ENCODE measurements around the gene AHSA1. TPM values are rescaled to one million over a fixed set of nuclear protein-coding genes. Genes with fewer than 3 reads are reported as not detected.

The AHSA1 gene
- total RNA-seq, 4 donors from 2014 or later = 78.7 to 114 (median 84.9) TPM

DNA sequence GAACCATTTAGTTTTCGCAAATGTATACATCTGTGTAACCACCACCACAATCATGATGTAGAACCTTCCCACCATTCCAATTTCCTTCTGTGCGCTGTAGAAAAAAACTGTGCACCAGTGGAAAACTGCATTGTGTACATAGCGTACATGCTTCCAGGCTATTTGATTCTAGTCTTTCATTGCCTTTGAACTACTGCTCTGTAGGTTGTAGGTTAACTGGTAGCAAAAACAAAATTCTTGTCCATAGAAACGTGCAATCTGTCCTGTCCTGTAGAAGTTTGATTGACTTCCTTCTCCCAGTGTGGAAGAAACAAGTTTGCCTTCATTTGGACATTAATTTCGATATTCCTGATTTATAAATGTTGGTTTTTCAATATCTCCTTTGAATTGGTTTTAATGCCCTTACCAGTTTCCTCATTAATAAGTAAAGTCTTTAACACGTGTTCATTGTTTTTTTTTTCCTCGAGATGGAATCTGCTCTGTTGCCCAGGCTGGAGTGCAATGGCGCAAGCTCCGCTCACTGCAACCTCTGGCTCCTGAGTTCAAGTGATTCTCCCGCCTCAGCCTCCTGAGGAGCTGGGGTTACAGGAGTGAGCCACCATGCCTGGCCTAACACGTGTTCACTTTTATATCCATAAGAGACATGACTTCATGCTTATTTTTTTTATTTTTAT lies 44.4 kb downstream of the AHSA1 start:
- TF ChIP-seq, protein P1, sequence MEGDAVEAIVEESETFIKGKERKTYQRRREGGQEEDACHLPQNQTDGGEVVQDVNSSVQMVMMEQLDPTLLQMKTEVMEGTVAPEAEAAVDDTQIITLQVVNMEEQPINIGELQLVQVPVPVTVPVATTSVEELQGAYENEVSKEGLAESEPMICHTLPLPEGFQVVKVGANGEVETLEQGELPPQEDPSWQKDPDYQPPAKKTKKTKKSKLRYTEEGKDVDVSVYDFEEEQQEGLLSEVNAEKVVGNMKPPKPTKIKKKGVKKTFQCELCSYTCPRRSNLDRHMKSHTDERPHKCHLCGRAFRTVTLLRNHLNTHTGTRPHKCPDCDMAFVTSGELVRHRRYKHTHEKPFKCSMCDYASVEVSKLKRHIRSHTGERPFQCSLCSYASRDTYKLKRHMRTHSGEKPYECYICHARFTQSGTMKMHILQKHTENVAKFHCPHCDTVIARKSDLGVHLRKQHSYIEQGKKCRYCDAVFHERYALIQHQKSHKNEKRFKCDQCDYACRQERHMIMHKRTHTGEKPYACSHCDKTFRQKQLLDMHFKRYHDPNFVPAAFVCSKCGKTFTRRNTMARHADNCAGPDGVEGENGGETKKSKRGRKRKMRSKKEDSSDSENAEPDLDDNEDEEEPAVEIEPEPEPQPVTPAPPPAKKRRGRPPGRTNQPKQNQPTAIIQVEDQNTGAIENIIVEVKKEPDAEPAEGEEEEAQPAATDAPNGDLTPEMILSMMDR (IDR thresholded peaks at IDR 0.05; ENCODE audit: low read depth) = no peak

DNA sequence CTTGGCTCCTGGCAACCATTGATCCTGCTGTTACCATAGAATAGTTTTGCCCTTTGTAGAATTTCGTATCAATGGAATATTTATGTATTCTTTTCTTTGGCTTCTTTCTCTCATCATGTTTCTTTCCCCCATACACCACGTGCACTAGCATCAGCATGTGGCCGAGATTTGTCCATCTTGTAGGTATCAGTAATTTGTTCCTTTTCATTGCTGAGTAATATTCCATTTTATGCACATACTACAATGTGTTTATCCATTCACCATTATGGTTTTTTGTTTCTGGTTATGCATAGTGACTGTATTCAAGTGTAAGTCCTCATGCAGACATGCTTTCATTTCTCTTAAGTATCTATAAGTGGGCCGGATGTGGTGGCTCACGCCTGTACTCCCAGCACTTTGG lies 45.2 kb downstream of the AHSA1 start:
- TF ChIP-seq, protein P1 (IDR thresholded peaks at IDR 0.05; ENCODE audit: low read depth) = no peak

DNA sequence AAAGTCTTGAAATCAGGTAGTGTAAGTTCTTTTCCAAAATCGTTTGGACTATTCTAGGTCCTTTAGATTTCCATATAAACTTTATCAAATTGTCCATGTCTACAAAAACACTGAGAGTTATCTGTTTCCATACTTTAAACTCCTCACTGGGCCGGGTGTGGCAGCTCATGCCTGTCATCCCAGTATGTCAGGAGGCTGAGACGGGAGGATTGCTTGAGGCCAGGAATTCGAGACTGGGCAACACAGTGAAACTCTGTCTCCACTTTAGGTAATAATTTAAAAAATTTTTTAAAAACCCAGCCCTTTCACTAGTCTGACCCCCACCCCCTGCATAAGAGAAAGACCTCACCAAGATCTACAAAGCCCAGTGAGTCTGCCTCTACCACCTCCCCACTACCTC lies 47.1 kb downstream of the AHSA1 start:
- TF ChIP-seq, protein P1 (IDR thresholded peaks at IDR 0.05; ENCODE audit: low read depth) = no peak

DNA sequence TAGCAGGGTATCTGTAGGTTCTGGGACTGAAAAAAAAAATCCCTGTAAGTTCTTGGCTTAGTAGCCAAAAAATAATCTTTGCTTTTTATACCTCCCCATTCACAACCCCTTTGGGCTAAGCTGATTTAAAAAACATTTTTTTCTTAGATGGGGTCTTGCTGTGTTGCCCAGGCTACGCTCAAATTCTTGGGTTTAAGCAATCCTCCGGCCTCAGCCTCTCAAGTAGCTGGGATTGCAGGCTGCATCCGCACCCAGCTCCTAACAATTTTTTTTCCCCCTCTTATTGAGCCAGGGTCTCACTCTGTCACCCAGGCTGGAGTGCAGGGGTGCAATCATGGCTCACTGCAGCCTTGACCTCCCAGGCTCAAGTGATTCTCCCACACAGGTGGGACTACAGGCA lies 49.9 kb downstream of the AHSA1 start:
- TF ChIP-seq, protein P1 (IDR thresholded peaks at IDR 0.05; ENCODE audit: low read depth) = no peak

DNA sequence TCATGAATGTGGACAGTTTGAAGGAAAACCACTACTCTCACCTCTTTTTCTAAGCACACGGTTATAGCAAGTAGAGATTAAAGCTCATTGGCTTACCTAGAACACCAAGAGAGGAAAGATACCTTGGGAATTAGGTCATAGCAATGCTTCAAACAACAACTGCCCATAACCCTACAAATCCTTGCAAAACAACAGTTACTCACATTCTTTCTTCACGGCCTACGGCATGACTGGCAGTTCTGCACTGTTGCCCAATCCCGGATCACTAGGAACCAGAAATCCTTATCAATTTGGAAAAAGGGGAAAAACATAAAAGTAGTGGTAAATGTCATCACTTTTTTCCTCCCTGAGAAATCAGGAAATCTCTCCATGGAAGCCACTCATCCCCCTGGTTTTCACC lies 50.4 kb downstream of the AHSA1 start:
- TF ChIP-seq, protein P1 (IDR thresholded peaks at IDR 0.05; ENCODE audit: low read depth) = no peak

DNA sequence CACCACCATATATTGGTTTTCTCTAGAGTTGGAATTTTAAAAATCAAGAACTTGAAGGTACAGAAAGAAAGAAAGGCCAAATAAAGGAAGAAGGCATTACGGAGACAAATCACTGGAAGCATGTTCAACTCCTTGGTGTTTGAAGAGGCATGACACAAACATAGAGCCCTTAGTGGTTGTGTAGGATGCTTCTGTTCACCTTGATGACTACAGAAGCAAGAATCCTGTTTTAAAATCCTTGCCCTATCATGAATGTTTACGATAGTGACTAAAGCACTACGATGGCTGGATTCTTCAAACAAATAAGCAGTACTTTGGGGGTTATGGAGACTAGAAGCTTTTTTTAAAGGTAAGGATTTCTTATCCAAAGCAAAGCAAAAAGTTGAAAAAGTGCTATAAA lies 51.0 kb downstream of the AHSA1 start:
- TF ChIP-seq, protein P1 (IDR thresholded peaks at IDR 0.05; ENCODE audit: low read depth) = no peak

DNA sequence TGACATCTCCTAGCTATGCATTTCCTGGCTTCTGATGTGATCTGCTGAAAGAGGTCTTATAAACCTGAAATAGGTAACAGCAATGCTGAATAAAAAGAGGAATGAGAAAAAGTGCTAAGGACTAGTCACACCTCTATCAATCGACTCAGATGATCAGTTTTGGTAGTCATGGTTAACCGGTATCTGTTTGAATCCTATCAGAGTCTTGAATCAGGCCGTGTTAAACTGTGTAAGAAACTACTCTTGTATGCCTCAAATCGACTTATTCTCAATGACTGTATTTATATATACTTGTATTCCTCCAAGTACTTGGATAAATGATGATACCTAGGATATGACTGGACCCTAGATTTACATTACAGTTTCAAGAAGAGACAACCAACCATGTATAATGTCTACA lies 51.5 kb downstream of the AHSA1 start:
- TF ChIP-seq, protein P1 (IDR thresholded peaks at IDR 0.05; ENCODE audit: low read depth) = no peak

Data from subcutaneous adipose tissue (tissue), 4 donors.